ENCODE measurements around the gene TRAF5.

DNA sequence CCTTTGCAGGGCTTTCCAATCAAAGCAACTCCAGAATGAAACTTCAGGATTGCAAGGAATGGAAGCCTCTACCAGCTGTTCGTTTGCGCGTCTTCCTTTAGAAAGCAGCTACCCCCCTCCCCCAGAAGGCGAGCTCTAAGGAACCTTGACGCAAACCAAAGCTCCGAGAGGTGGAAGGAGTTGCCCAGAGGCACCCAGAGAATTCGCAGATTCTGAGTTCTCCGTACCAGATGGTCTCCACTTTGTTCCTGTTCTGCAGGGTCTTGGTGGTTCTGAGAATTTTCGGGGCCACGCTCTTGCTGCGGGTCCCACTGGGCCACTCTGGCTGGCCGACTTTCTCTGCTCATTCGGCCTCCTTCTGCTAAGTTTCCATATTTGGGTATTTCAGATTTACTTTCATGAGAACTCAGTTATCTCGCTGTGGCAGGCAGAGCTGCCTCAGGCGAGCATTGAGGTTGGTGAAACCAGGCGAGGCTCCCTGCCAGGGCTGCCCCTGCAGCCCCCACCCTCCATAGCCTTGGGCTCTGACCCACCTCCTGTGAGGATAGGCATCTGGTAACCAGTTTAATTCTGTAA, 801 bp downstream of the TRAF5 start:
- no peak for TF ChIP-seq MAFK (IDR thresholded peaks at IDR 0.05; ENCODE audit: low read depth, low read length)
- TF ChIP-seq, protein P1, sequence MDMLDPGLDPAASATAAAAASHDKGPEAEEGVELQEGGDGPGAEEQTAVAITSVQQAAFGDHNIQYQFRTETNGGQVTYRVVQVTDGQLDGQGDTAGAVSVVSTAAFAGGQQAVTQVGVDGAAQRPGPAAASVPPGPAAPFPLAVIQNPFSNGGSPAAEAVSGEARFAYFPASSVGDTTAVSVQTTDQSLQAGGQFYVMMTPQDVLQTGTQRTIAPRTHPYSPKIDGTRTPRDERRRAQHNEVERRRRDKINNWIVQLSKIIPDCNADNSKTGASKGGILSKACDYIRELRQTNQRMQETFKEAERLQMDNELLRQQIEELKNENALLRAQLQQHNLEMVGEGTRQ (IDR thresholded peaks at IDR 0.05; ENCODE audit: low read depth, low read length) = no peak
